Kidney glomerular epithelial cell (primary cell): ENCODE data around the gene ABCA10.
"Not testable (repeated sequence)": the region's sequence is repeated elsewhere in the genome, so short reads cannot be mapped to it uniquely, and the experiment has no call there.

Experiments
- DNase-seq: peaks from one replicate; lab custom pipeline; 2025; lab: John Stamatoyannopoulos, UW

Gene ABCA10

DNA sequence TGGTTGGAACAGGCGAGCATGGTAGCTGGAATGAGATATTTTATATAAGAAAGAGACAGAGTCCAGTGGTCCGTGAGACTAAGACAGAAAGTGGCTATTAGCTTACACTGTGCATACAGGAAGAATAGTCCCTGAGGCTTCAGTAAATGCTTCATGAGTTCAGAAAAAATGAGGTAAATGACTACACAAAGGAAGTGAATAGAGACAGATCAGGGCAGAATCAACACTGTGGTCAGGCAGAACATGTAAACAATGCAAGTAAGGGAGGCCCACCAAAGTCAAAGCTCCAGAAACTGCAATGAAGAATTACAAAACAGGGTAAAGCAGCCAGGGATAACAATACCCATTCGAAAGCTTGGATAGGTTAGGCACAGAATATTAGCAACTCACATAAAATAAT, 4.8 kb downstream of the ABCA10 start:
- peak; percentile 49 for DNase-seq

DNA sequence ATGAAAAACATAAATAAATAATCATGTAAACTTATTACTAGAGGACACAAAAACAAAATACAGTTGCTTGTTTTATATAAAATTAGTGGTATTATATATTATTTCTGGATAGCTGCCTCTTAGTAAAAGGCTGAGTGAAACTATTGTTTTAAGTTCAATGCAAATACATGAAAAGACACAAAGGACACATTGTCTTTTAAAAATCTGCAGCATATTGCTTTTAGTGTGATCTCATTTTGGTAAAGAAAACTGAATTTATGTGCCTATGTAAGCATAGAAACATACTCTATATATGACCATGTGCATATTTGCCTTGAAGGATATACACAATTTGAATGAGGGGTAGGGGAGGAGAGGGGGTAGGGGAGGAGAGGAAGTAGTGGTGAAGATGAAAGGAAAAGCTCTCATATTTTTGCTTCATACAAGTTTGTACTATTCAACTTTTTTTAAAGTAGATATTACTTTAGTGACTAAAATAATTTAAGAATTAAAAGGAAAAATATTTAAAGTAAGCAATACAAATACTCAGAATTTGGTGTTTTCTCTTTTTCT, 5.8 kb downstream of the ABCA10 start:
- DNase-seq: no peak

DNA sequence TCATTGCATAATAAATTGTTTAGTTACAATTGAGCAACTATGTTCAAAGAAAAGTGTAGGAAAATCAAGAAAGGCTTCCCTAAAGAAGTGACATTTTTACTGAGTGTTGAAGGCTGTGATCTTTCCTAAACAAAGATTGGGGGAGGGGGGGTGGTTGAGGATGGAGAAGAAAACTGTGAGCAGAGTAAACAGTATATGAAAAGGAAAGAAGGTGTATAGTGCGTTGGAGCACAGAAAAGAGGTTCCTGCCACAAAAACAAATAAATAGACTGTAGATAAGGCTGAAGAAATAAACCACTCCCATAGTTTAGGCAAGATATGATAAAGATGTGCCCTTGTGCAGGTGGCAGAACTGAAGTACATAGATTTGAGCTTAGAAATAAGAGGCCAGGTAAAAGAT, 8.5 kb downstream of the ABCA10 start:
- DNase-seq: no peak

DNA sequence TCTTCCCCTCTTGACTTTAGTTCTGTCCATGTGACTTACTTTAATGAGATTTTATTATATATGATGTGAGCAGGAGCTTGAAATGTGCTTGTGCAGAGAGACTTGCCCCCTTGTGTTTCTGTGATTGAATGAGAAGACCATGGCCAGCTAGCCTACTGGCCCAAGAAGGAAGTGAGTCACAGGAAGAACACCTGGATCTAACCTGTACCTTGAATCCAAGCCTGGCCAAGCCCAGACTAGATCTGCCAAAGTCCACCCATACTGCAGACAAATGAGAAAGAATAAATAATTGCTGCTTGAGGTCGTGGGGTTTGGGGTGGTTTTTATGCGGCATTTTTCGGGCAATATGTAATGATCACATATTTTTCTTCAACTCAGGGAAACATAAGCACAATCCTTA, 9.6 kb downstream of the ABCA10 start:
- DNase-seq: no peak

DNA sequence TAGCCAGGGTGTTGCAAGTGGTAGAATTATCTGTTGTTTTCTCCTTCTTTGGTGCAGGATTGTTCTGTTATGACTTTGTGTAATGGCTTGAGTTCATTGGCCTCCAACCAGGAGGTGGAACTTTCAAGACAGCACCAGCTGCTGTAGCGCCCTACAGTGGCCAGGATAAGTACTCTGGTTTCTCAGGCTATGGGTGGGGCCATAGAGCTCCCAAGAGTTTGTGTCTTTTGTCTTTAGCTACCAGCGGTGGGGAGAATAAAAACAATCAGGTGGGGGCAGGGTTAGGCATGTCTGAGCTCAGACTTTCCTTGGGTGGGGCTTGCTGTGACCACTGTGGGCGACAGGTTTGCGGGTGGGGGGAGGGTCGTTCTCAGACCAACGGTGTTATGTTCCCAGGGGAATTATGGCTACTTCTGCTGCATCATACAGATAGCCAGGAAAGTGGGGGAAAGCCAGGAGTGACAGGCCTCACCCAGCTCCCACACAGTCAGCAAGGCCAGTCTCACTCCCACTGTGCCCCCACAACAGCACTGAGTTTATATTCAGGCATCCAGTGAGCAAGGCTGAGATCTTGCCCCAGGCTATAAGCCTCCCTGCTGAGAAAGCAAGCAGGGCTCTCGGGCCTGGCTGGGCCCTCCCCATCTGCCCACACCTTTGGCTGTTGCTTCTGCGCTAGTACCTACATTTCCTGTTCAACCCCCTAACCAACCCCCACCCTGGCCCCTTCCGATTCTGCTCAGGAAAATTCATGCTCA, 15.4 kb downstream of the ABCA10 start:
- DNase-seq: no peak

DNA sequence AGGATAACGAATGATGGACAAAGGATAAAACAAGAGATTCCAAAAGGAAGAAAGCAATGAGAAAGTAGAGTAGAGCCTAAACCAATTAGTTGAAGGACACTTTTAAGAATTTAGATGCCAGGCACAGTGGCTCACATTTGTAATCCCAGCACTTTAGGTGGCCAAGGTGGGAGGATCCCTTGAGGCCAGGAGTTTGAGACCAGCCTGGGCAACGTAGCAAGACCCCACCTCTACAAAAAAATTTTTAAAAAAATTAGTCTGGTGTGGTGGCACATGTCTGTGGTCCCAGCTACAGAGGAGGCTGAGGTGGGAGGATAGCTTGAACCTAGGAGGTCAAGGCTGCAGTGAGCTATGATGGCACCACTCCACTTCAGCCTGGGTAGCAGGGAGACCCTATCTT, 20.0 kb downstream of the ABCA10 start:
- DNase-seq: no peak

DNA sequence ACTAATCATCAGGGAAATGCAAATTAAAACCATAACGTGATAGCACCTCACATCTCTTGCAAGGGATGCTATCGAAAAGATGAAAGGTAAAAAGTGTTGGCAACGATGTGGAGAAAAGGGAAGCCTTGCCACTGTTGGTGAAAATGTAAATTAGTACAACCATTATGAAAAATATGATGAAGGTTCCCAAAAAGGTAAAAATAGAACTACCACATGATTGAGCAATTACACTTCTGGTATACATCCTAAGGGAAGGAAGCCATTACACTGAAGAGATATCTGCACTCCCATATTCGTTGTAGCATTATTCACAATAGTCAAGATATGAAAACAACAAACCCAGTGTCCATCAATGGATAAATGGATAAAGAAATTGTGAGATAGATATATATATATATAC, 21.5 kb downstream of the ABCA10 start:
- DNase-seq: no peak

DNA sequence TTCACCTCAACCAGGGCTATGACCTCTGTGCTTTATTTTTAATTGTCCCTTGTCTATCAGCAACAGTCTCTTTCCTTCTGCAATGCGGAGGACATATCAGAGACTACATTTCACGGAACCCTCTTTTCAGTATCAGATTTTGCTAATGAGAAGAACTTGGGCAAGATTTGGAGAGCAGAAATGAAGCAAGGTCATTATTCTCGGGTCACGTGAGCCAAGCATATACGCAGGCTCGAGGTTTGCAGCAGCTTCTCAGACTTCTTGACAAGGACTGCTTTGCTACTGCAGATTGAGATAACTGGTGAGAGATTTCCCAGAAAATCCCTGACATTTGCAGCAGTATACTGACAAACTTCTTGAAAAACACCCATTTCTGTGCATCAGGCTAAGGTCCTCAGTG, 30.4 kb downstream of the ABCA10 start:
- no peak for DNase-seq

DNA sequence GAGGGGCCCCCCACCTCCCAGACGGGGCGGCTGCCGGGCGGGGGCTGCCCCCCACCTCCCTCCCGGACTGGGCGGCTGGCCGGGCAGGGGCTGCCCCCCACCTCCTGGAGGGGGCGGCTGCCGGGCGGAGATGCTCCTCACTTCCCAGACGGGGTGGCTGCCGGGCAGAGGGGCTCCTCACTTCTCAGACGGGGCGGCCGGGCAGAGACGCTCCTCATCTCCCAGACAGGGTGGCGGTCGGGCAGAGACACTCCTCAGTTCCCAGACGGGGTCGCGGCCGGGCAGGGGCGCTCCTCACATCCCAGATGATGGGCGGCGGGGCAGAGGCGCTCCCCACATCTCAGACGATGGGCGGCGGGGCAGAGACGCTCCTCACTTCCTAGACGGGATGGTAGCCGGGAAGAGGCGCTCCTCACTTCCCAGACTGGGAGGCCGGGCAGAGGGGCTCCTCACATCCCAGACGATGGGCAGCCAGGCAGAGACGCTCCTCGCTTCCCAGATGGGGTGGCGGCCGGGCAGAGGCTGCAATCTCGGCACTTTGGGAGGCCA, 32.4 kb downstream of the ABCA10 start:
- not testable (repeated sequence) for DNase-seq

DNA sequence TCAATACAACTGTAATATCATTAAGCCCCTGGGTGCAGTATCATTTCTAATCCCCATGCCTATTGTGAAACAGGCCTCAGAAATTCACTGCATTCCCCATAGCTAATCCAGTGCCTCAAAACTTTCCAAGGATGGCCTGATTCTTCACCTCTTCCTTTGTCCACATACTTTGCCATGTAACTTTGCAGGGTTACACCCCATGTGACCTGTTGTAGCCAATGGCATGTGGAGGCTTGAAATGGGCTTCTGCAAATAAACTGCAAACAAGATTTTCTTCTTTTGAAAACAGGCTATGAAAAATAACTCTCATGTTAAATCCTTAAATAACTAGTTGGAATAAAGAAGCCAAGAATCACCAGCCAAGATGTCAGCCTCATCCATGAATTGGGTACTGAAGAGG, 35.9 kb downstream of the ABCA10 start:
- no peak for DNase-seq

DNA sequence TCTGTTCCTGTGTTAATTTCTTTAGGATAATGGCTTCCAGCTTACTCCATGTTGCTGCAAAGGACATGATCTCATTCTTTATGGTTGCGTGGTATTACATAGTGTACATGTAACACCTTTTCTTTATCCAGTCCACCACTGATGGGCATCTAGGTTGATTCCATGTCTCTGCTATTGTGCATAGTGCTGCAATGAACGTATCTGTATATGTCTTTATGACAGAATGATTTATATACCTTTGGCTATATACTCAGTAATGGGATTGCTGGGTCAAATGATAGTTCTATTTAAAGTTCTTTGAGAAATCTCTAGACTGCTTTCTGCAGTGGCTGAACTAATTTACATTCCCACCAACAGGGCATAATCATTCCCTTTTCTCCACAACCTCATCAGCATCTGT, 39.8 kb downstream of the ABCA10 start:
- no peak for DNase-seq

DNA sequence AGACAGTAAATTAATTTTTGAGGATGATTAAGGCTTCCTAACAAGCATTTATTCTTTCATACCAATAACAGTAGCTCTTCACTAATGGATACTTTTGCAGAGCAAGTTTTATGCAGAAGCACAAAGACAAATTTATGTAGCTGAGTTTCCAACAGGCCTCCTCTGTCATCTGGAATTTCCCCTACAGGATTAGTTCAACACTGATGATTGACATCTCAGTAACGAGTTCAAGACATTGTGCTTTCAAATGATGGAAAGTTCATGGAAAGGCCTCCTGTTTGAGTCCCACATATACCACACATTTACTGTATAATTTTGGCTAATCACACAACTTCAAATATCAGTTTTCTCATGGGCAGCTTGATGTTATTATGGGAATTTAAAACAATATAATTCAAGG, 40.6 kb downstream of the ABCA10 start:
- no peak for DNase-seq

DNA sequence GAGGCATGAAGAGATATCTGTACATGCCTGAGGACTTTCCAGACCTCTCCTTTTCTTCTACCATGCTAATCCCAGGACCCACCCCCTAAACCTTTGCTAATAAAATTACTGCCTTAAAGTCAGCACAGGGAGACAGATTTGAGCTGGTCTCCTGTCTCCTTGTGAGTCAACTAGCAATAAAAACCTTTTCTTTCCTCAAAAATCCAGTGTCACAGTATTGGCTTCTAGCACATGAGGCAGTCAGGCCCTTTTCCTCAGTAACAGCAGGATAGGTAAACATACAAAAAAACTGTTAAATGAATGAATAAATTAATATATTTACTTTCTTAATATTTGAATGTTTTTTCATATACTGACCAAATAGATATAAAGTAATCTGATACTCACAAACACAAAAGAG, 41.3 kb downstream of the ABCA10 start:
- DNase-seq: no peak

DNA sequence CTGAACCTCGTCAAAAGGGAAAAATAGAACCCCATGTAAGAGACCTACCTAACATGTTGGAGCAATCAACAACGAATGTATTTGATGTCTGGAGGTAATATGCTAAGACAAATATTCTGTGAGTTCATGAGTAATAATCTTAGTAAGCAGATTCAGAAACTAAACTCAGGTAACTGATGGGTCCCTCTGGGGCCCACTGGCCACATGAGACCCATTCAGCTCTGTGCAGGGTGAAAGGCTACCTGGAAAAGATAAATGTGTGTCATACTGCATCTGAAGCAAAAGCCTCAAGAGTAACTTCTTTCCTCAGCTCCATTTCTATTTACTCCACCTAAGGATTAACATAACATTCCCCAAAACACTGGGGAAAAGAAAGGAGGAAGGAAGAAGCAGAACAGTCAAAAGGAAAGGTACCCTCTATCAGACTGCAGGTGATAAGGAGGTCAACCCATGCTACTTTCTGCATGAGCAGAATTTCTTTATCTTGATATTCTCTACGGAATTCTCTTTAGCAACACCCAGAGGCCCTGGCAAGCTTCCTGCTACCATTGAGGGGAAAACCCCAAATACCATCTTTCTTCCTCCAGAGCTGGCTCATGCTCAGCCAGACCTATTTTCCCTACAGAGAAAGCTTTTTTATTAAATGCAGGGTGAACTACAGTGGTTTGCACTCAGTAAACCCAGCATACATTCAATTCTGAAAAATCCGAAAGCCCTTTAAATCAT, 49.2 kb downstream of the ABCA10 start:
- DNase-seq: no peak

DNA sequence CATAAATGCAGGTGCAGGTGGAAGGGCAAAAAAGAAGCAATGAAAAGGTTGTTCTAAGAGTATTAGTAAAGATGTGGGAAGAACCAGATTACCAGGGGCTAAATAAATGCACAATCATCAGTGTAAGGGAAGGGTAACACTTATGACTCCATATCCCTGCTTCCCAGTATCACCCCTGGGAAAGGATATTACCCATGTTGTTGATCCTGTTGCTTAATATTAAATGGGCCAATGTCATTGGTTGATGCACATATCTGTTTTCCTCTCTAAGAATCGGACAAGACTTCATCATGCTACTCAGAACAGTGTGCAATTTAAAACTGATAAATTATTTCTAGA, 52.2 kb downstream of the ABCA10 start:
- DNase-seq: no peak

DNA sequence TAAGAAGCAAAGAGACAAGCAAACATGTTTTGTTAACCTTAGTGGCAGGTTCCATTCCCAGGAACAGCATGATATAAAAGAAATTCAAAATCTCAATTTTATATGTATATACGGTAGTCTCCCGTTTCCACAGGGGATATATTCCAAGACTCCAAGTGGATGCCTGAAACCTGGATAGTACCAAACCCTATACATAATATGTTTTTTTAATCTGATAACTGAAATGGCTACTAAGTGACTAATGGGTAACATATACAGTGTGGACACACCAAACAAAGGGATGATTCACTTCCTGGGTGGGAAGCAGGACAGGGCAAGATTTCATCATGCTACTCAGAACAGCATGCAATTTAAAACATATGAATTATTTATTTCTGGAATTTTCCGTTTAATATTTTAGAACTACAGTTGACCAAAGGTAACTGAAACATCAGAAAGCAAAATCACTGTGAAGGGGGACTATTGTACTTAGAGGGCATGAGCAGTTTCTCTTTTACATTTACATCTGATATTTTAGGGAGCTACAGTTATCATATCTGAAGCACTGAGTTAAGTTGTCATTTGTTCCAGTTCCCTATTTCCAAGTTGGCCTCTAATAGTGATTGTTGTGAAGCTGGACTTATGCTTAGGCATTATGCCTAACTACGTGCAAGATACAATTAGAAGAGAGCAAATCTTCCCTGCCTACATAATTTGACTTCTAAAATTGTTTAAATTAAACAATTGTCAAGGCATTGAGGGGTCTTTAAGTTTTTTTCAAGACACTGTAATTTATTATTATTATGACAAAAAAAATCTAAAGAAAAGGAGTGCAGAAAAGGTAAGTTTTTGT, 52.8 kb downstream of the ABCA10 start:
- DNase-seq: peak; percentile 38

DNA sequence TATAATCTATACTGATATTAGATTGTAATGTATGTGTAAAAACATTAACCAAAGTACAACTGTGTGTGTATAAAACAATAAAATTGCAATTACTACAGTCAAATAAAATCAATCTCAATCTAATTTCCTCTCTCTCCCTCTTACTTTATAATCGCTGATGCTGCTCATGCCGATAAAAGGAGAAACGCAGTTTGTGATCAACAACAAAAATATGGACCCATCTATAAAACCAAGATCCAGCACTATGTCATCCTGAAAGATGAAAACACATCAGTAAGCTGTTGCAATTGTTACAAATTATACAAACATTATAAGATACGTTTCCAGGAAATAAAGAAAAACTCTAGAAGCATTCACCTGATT, 53.4 kb downstream of the ABCA10 start:
- no peak for DNase-seq

DNA sequence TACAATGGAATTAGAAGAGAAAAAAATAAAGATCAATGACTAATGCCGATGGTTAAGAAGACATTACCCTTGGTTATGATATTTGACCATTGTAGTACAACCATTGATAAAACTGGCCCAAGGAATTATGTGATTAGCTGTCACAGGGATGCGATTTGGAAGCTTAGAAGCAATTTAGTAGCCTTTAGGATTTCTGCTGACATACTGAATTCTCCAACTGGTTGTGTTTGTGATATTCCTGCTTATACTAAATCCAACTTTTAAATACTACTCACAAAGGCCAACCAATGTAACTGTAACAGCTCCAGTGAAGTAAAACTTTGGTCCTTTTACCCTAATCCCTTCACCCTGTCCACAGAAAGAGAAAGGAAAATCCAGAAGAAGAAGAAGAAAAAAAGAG, 55.5 kb downstream of the ABCA10 start:
- no peak for DNase-seq

DNA sequence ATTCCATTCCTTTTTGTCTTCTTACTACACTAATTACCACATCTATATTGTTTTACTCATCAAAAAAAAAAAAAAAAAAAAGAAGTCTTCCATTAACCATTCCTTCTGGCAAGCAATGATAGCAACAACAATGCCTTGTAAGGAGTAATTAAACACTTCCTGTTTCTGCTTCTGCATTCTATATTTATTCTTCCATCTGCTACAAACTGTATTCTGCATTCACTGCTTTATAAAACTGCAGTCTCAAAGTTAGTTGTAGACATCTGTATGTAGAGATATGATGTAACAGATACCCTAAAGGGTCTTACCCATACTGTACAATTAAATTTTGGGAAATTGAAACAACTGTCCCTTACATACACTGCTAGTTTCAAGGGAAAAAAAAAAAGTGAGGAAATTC, 58.2 kb downstream of the ABCA10 start:
- DNase-seq: no peak

DNA sequence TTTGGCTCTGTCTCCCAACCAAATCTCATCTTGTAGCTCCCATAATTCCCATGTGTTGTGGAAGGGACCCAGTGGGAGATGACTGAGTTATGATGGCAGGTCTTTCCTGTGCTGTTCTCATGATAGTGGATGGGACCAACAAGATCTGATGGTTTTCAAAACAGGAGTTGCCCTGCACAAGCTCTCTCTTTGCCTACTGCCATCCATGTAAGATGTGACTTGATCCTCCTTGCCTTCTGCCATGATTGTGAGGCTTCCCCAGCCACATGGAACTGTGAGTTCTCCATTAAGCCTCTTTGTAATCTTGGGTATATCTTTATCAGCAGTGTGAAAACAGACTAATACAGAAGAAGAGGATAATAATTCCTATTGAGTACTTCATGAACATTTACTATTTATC, 60.0 kb downstream of the ABCA10 start:
- not testable (repeated sequence) for DNase-seq

DNA sequence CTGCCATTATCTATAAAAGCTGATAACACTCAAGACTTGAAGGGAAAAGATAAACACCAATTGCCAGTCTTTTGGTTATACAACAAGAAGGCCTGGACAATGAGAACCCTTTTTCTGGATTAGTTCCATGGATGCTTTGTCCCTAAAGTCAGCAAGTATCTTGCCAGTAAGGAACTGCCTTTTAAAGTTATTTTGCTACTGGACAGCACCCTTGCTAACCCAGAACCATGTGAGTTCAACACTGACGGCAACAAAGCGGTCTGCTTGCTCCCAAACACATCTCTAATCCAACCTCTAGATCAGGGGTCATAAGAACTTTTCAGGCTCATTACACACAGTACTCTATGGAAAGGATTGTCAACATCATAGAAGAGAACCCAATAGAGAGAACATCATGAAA, 61.7 kb downstream of the ABCA10 start:
- DNase-seq: no peak

DNA sequence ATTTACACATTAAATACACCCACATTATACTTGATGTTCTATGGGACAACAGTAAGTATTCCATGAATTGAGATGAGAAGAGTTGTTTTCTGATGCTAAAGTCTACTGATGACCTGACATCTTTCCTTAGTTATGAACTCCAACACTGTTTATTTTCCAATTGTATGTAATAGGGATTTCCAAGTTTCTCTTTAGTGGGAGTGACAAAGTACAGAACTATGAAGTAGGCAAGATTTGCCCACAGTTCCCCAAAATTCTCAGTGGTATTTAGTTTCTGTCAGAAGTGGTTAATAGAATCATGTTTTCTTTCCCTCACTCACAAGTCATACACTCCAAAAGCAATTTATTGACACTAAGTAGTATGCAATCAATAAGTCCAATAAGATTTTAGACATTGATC, 64.4 kb downstream of the ABCA10 start:
- no peak for DNase-seq

DNA sequence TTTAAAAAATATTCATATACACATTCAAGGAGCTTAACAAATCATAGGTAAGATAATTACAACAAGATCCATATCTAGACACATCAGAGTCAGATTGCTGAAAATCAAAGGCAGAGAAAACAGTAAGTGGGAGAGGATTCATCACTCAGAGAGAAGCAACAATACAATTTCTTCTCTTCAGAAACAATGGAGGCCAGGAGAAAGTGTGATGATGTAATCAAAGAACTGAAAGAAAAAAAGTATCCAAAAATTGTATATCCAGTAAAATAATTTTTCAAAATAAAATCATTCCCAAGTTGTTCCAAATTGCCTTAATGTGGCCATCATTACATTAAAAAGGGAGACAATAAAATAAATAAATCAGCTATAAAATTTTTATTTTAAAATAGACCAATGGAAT, 69.2 kb downstream of the ABCA10 start:
- DNase-seq: no peak
